ENCODE results near the gene SZT2. TPM values are rescaled to one million over a fixed set of nuclear protein-coding genes. Genes with fewer than 3 reads are reported as not detected.

Gene SZT2
- total and polyA plus RNA-seq, 10 of the 15 experiments (the other 5 are each of a cell fraction or from before 2014, with no cell fraction given), result 1.4 to 38.3 (median 12.7) TPM

DNA sequence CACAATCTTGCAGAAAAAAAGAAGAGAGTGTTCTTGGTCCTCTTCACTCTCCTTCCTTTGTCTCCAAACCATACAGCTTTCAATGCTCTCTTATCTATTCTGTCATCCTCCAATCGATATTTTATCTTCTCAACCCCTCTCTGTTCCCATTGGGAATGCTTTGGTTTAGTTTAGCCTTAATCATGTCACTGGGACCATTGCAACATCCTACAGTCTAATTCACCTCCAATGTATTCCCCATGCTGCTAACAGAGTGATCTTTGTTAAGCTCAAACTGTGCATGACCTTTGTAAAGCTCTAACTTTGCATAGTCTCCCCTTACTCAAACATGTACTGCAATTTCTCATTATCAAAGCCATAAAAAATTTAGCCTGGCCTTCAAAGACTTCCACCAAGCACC, 49.1 kb upstream of the SZT2 start:
- in situ Hi-C loops (cut with MboI), result no loop called here
- TF ChIP-seq KAT2A (conservative IDR thresholded peaks at IDR 0.05; ENCODE audit: control insufficient read depth, low read depth, low read length) (no peak), JUNB (IDR thresholded peaks at IDR 0.05) (no peak), NR2F1 (conservative IDR thresholded peaks at IDR 0.05) (no peak), SP1 (IDR thresholded peaks at IDR 0.05; ENCODE audit: low read depth, low read length) (no peak), CBFB (IDR thresholded peaks at IDR 0.05; ENCODE audit: low read depth) (no peak), PAX5 (IDR thresholded peaks at IDR 0.05; ENCODE audit: borderline replicate concordance, low read depth, low read length) (no peak), ZNF622 (IDR thresholded peaks at IDR 0.05) (no peak)
- TF ChIP-seq, protein P1, sequence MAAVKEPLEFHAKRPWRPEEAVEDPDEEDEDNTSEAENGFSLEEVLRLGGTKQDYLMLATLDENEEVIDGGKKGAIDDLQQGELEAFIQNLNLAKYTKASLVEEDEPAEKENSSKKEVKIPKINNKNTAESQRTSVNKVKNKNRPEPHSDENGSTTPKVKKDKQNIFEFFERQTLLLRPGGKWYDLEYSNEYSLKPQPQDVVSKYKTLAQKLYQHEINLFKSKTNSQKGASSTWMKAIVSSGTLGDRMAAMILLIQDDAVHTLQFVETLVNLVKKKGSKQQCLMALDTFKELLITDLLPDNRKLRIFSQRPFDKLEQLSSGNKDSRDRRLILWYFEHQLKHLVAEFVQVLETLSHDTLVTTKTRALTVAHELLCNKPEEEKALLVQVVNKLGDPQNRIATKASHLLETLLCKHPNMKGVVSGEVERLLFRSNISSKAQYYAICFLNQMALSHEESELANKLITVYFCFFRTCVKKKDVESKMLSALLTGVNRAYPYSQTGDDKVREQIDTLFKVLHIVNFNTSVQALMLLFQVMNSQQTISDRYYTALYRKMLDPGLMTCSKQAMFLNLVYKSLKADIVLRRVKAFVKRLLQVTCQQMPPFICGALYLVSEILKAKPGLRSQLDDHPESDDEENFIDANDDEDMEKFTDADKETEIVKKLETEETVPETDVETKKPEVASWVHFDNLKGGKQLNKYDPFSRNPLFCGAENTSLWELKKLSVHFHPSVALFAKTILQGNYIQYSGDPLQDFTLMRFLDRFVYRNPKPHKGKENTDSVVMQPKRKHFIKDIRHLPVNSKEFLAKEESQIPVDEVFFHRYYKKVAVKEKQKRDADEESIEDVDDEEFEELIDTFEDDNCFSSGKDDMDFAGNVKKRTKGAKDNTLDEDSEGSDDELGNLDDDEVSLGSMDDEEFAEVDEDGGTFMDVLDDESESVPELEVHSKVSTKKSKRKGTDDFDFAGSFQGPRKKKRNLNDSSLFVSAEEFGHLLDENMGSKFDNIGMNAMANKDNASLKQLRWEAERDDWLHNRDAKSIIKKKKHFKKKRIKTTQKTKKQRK (IDR thresholded peaks at IDR 0.05; ENCODE audit: low read depth, low read length), result no peak
- TF ChIP-seq, protein P2, sequence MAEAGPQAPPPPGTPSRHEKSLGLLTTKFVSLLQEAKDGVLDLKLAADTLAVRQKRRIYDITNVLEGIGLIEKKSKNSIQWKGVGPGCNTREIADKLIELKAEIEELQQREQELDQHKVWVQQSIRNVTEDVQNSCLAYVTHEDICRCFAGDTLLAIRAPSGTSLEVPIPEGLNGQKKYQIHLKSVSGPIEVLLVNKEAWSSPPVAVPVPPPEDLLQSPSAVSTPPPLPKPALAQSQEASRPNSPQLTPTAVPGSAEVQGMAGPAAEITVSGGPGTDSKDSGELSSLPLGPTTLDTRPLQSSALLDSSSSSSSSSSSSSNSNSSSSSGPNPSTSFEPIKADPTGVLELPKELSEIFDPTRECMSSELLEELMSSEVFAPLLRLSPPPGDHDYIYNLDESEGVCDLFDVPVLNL (IDR thresholded peaks at IDR 0.05; ENCODE audit: low read depth, low read length), result no peak
- TF ChIP-seq, protein P3, sequence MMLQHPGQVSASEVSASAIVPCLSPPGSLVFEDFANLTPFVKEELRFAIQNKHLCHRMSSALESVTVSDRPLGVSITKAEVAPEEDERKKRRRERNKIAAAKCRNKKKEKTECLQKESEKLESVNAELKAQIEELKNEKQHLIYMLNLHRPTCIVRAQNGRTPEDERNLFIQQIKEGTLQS (IDR thresholded peaks at IDR 0.05; ENCODE audit: borderline replicate concordance, extremely low read depth, low read depth, low read length), result no peak
- TF ChIP-seq, protein P4, sequence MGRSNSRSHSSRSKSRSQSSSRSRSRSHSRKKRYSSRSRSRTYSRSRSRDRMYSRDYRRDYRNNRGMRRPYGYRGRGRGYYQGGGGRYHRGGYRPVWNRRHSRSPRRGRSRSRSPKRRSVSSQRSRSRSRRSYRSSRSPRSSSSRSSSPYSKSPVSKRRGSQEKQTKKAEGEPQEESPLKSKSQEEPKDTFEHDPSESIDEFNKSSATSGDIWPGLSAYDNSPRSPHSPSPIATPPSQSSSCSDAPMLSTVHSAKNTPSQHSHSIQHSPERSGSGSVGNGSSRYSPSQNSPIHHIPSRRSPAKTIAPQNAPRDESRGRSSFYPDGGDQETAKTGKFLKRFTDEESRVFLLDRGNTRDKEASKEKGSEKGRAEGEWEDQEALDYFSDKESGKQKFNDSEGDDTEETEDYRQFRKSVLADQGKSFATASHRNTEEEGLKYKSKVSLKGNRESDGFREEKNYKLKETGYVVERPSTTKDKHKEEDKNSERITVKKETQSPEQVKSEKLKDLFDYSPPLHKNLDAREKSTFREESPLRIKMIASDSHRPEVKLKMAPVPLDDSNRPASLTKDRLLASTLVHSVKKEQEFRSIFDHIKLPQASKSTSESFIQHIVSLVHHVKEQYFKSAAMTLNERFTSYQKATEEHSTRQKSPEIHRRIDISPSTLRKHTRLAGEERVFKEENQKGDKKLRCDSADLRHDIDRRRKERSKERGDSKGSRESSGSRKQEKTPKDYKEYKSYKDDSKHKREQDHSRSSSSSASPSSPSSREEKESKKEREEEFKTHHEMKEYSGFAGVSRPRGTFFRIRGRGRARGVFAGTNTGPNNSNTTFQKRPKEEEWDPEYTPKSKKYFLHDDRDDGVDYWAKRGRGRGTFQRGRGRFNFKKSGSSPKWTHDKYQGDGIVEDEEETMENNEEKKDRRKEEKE (IDR thresholded peaks at IDR 0.05), result no peak
- TF ChIP-seq, protein P5, sequence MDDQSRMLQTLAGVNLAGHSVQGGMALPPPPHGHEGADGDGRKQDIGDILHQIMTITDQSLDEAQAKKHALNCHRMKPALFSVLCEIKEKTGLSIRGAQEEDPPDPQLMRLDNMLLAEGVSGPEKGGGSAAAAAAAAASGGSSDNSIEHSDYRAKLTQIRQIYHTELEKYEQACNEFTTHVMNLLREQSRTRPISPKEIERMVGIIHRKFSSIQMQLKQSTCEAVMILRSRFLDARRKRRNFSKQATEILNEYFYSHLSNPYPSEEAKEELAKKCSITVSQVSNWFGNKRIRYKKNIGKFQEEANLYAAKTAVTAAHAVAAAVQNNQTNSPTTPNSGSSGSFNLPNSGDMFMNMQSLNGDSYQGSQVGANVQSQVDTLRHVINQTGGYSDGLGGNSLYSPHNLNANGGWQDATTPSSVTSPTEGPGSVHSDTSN (IDR thresholded peaks at IDR 0.05; ENCODE audit: insufficient replicate concordance, low read depth, low read length), result no peak
- TF ChIP-seq, protein P6, sequence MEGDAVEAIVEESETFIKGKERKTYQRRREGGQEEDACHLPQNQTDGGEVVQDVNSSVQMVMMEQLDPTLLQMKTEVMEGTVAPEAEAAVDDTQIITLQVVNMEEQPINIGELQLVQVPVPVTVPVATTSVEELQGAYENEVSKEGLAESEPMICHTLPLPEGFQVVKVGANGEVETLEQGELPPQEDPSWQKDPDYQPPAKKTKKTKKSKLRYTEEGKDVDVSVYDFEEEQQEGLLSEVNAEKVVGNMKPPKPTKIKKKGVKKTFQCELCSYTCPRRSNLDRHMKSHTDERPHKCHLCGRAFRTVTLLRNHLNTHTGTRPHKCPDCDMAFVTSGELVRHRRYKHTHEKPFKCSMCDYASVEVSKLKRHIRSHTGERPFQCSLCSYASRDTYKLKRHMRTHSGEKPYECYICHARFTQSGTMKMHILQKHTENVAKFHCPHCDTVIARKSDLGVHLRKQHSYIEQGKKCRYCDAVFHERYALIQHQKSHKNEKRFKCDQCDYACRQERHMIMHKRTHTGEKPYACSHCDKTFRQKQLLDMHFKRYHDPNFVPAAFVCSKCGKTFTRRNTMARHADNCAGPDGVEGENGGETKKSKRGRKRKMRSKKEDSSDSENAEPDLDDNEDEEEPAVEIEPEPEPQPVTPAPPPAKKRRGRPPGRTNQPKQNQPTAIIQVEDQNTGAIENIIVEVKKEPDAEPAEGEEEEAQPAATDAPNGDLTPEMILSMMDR (IDR thresholded peaks at IDR 0.05 in 2 of 3, conservative IDR thresholded peaks at IDR 0.05 in 1 of 3; ENCODE audit: control insufficient read depth in 2 of 3, extremely low read depth in 1 of 3, insufficient read depth in 1 of 3, low read depth in 3 of 3, low read length in 3 of 3), result no peak

More for the DNA sequence above, 49.1 kb upstream of the SZT2 start:
- CTCF ChIA-PET, result interaction anchor here (0.9 kb wide), 1 partner anchor 17 kb away, joined by 3 read pairs; no protein-coding TSS in a partner anchor
- Histone ChIP-seq H3K4me3 (no peak overlapping the region), H3K4me2 (ENCODE audit: control insufficient read depth, insufficient read depth) (no peak overlapping the region), H3K4me1 (ENCODE audit: control insufficient read depth, insufficient read depth, low read length) (no peaks in the 10 kb centered on the region), H2AFZ (ENCODE audit: control insufficient read depth, low read depth, low read length) (no peak overlapping the region), H3K27me3 (replicated peaks in 1 of 2; ENCODE audit: control insufficient read depth in 2 of 2, insufficient read depth in 2 of 2, low read length in 1 of 2) (no peaks in the 10 kb centered on the region; a peak in 1 of 4 replicates), H4K20me1 (ENCODE audit: control insufficient read depth, insufficient read depth) (no peaks in the 10 kb centered on the region), H3K27ac (ENCODE audit: control insufficient read depth, insufficient read depth) (no peak overlapping the region), H3K79me2 (ENCODE audit: control insufficient read depth, insufficient read depth, low read length) (no peaks in the 10 kb centered on the region), H3K9ac (ENCODE audit: control insufficient read depth, insufficient read depth, low read length) (no peak overlapping the region), H3K36me3 (ENCODE audit: control insufficient read depth in 2 of 2, insufficient read depth in 2 of 2, low read length in 1 of 2) (no peaks in the 10 kb centered on the region), H3K9me3 (replicated peaks; ENCODE audit: control insufficient read depth, insufficient read depth, low read length) (no peaks in the 10 kb centered on the region)
- no TSS peak for BruUV-seq (replicated peaks)
- WGBS (ENCODE audit: insufficient coverage, insufficient replicate concordance, low lambda C conversion rate, missing lambda C conversion rate), result 0% methylated on average over 1 of the region's 1 CpG
- SMC1A ChIA-PET (ENCODE audit: uncharacterized antibody, unreplicated experiment), result interaction anchor here (0.9 to 1.4 kb wide), 2 partner anchors 11 to 46 kb away, joined by 3 to 4 read pairs; no protein-coding TSS in a partner anchor
- FAIRE-seq (no peak), DNase-seq (ENCODE audit: low read depth, low spot score) (no peak), ATAC-seq (no peak)
- POLR2A ChIA-PET, result interaction anchor here (0.6 kb wide), 1 partner anchor 51 kb away, joined by 3 read pairs; no protein-coding TSS in a partner anchor
- RAD21 ChIA-PET (ENCODE audit: unreplicated experiment), result no interaction called here
- intact Hi-C loops (cut with micrococcal nuclease; ENCODE audit: unreplicated experiment), result no loop called here

Data from GM12878 (cell line).